Measurements from ENCODE around the gene GPR68.
"Not testable (repeated sequence)": the region's sequence is repeated elsewhere in the genome, so short reads cannot be mapped to it uniquely, and the experiment has no call there.

The GPR68 gene

DNA sequence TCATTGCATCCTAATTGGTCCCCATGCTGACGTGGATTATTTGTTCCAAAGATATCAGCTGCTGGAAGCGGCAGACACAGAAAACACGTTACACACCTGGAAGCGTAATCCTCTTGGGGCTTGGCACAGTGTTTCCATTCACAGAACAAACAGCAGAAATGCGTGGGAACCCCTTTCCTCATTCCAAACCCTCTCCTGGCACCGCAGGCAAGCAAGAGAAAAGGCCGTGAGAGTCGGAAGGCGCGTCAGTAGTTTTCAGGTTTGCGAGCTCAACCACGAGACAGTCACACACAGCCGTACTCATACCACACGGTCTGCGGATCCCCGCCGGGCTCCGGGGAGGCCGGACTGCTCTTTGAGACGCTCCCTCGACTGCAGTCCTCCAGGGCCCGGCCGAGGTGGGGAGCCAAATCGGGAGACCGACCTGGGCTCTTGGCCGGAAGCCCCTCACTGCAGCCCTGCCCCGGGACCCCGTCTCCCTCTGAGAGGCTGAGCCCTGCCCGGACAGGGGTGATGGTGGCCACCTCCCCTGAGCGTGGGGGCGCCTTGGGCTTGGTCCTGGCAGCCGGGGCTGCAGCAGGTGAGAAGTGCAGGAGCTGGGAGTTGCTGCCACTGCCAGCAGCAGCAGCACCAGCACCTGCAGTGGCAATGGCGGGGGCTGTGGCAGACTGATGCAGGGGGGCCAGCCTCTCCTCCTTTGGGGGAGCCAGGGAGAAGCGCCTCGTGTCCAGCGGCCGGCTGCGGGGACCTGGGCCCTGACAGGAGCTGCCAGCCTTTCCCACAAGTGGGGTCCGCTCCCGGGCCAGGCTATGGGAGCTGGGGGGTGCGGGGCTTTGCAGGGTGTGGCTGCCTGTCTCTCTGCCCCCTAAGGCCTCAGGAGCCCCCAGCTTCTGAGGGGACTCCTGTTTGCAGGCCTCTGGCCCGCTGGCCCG lies 28.1 kb upstream of the GPR68 start:
- DNase-seq (ENCODE audit: low spot score), result no peak

DNA sequence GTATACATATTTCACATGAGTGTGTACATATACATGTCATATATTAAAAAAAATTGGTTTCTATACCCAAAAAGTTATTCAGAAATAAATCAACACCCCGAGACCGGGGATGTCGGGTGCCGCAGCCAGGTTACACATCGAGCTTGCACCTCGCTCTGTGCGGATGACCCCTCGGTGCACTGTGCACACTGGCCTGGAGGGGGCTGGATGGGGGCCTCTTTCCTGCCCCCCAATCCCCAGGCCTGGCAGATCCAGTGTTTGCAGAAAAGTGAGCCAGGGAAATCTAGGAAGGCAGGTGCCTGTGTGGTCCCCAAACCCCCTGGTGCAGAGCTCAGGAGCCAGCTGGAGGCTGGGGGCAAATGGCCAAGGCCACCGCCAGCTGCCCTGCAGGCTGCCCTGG lies 27.1 kb upstream of the GPR68 start:
- no peak for DNase-seq (ENCODE audit: low spot score)

- DNase-seq (ENCODE audit: low spot score), result no peak
Observed at GRCh38 chr14:91270619-91271018, 26.1 kb upstream of the GPR68 start.

DNA sequence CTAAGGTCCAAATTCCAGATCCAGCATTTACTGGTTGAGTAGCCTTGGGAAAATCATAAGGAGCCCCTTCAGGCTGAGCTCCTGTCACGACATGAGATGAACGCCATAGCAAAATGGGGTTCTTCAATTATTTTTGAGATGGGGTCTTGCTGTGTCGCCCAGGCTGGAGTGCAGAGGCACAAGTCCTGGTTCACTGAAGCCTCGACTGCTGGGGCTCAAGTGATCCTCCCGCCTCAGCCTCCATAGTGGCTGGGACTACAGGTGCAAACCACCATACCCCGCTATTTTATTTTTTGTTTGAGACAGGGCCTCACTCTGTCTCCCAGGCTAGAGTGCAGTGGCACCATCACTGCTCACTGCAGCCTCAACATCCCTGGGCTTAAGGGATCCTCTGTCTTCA lies 25.7 kb upstream of the GPR68 start:
- DNase-seq (ENCODE audit: low spot score), result no peak

- no peak for DNase-seq (ENCODE audit: low spot score)
Observed at GRCh38 chr14:91269076-91269991, 24.8 kb upstream of the GPR68 start.

DNA sequence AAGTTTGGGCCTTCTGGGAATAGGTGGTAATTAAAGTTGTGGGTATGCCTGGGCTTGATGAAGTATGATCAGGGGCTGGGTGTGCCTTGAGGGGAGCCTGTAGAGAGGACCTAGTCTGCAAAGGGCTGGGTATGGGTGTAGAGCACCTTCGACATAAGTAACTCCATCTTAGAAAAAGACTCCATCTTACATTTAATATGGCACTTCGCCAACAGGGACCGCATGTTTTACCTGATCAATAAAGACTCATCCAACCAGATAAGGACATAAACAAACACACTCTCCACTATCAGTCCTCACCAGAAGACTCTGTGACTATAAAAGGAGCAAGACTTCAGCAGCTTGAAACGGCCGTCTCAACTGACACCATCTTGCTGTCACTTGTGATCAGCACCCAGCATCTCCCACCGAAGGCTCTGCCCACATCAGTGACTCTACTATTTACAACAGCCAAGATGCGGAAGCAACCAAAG lies 23.5 kb upstream of the GPR68 start:
- no peak for DNase-seq (ENCODE audit: low spot score)

DNA sequence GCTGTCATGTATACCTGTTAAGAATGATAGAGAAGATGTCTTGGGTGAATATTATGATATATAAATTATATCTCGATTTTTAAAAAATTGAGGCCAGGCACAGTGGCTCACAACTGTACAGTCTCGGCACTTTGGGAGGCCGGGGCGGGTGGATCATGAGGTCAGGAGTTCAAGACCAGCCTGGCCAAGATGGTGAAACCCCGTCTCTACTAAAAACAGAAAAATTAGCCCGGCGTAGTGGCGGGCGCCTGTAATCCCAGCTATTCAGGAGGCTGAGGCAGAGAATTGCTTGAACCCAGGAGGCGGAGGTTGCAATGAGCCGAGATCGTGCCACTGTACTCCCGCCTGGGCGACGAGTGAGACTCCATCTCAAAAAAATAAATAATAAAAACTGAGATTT lies 21.8 kb upstream of the GPR68 start:
- not testable (repeated sequence) for DNase-seq (ENCODE audit: low spot score)

DNA sequence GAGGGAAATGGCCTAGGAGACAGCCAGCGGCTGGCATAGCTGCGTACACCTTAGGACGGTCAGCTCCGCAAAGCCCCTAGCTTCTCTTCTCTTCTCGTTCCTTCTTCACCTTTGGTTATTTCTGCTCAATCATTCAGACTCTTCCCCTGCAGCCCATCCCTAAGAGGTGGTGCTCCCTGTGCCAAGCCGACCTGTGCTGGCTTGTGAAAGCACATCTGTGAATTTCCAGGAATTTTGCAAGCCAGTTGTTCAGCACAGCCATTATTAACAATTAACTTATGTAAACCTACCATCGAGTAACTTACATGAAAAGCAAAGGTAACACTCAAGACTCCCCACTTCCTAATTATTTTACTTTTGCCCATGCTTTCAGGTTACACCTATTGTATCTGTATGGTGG lies 20.9 kb upstream of the GPR68 start:
- no peak for DNase-seq (ENCODE audit: low spot score)

- no peak for DNase-seq (ENCODE audit: low spot score)
Observed at GRCh38 chr14:91264151-91265150, 19.9 kb upstream of the GPR68 start.

DNA sequence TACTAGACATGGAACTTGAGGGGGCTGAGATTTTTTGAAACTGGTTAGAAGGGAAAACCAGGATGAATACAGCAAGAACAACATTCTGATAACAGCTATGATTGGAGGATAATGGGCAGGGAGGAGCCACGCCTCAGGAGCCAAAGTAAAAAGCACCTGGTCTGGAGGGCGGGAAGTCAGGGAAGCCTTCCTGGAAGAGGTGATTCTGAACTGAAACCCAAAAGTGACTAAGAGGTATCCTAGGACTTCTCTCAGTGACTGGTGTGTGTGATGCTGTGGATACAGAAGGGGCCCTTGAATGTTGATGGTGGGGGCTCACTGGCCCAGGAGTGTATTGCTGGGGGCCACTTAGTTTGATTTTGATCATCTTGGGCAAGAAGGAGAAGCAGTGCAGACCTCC lies 18.8 kb upstream of the GPR68 start:
- DNase-seq (ENCODE audit: low spot score), result no peak

DNA sequence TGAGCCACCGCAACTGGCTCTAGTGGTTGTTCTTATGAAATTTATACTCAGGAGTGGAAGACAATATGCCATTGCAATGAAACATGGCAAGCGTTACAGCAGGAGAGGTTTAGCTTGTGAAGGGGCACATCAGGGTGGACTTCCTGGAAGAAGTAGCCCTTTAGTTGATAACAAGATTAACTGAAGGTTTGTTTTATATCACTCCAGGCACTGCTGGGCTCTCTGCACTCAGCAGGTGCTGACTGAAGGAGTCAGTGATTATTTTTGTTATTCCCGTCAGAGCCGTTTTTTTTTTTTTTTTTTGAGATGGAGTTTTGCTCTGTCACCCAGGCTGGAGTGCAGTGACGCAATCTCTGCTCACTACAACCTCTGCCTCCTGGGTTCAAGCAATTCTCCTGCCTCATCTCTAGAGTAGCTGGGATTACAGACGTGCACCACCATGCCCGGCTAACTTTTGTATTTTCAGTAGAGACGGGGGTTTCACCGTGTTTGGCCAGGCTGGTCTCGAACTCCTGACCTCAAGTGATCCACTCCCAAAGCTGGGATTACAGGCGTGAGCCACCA lies 17.6 kb upstream of the GPR68 start:
- no peak for DNase-seq (ENCODE audit: low spot score)

GRCh38 chr14:91261115-91261514 lies 16.6 kb upstream of the GPR68 start:
- no peak for DNase-seq (ENCODE audit: low spot score)

GRCh38 chr14:91258876-91259275 lies 14.4 kb upstream of the GPR68 start:
- DNase-seq (ENCODE audit: low spot score), result no peak

- no peak for DNase-seq (ENCODE audit: low spot score)
Observed at GRCh38 chr14:91258011-91258618, 13.6 kb upstream of the GPR68 start.

GRCh38 chr14:91257328-91258010 lies 13.0 kb upstream of the GPR68 start:
- no peak for DNase-seq (ENCODE audit: low spot score)

DNA sequence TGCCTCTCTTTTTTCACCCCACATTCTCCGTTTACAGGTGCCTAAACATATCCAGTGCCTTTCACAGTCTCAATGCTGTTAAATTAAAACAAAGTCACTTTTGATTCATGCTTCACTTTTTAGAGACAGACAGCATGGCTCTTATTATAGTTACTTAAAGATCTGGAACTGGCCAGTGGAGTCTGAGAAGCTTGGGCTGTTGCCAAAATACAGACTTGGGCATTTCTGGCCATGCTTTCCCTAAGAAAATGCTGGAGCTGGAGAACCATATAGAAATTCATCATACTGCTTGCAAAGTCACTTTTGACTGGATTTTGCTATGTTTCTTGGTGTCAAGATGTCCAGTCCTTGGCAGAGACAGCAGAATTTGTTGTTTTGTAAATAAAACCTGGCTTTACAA lies 12.2 kb upstream of the GPR68 start:
- DNase-seq (ENCODE audit: low spot score), result no peak

GRCh38 chr14:91255026-91255695 lies 10.7 kb upstream of the GPR68 start:
- DNase-seq (ENCODE audit: low spot score), result peak; percentile 23

GRCh38 chr14:91254461-91254860 lies 10.0 kb upstream of the GPR68 start:
- DNase-seq (ENCODE audit: low spot score), result no peak

- no peak for DNase-seq (ENCODE audit: low spot score)
Observed at GRCh38 chr14:91253795-91254323, 9.4 kb upstream of the GPR68 start.
